Natural killer cell (primary cell): Measurements from ENCODE around the gene TSGA10IP. TPM values are rescaled to one million over a fixed set of nuclear protein-coding genes. Genes with fewer than 3 reads are reported as not detected.

Experiments used
- ATAC-seq, 3 donors: fragments of 150-1000 bp in 2 of 3; fragments of 200-7000 bp in 1 of 3; cut with Tn5 transposase; 1 replicate in 1 of 3; 2 replicates in 2 of 3; pipeline ENCODE4 v1.10.0; 2021; ENCODE audit warnings: mild to moderate bottlenecking in 2 of 3, moderate library complexity in 2 of 3
- DNase-seq, 2 donors: peaks; one replicate each; pipeline versions ENCODE4 v3.0.0 to v3.0.0-alpha.2; 2013 to 2021; ENCODE audit warnings: mixed read lengths in 1 of 2
- H3K27ac ChIP-seq: one replicate; pipeline ENCODE4 v1.5.1; 2013; ENCODE audit warnings: mild to moderate bottlenecking, low read length
- H3K27me3 ChIP-seq: one replicate; pipeline ENCODE4 v1.6.1; 2013; ENCODE audit warnings: low read length; ENCODE audit not compliant: control insufficient read depth, insufficient read depth
- H3K36me3 ChIP-seq: one replicate; pipeline ENCODE4 v1.6.1; 2013; ENCODE audit warnings: low read length; ENCODE audit not compliant: control insufficient read depth, insufficient read depth
- H3K4me1 ChIP-seq: one replicate; pipeline ENCODE4 v1.6.1; 2013; ENCODE audit warnings: low read length; ENCODE audit not compliant: control insufficient read depth, insufficient read depth
- H3K4me3 ChIP-seq: one replicate; pipeline ENCODE4 v1.5.1; 2013; ENCODE audit warnings: low read length
- H3K9me3 ChIP-seq: one replicate; pipeline ENCODE4 v1.6.1; 2013; ENCODE audit warnings: low read length; ENCODE audit not compliant: control insufficient read depth, insufficient read depth
- H3K27ac Mint-ChIP-seq, 2 donors: one replicate each; pipeline ENCODE4 v1.8.0; 2022; ENCODE audit warnings: mild to moderate bottlenecking in 2 of 2, mixed read lengths in 2 of 2, moderate library complexity in 1 of 2
- H3K27me3 Mint-ChIP-seq, 2 donors: one replicate each; pipeline ENCODE4 v1.8.0; 2022; ENCODE audit warnings: low read depth in 2 of 2, mixed read lengths in 2 of 2
- H3K36me3 Mint-ChIP-seq: one replicate; pipeline ENCODE4 v1.8.0; 2022; ENCODE audit warnings: mixed read lengths
- H3K4me1 Mint-ChIP-seq, 2 donors: one replicate each; pipeline ENCODE4 v1.8.0; 2022; ENCODE audit warnings: mixed read lengths in 2 of 2
- H3K4me3 Mint-ChIP-seq: one replicate; pipeline ENCODE4 v1.8.0; 2022; ENCODE audit warnings: mild to moderate bottlenecking, moderate library complexity, mixed read lengths
- H3K9me3 Mint-ChIP-seq, 2 donors: one replicate each; pipeline ENCODE4 v1.8.0; 2022; ENCODE audit warnings: mixed read lengths in 2 of 2
- CTCF ChIP-seq: fragments of 200-600 bp; IDR thresholded peaks from one replicate; pipeline ENCODE4 v1.8.0; 2022; ENCODE audit warnings: antibody characterized with exemption
- WGBS: methylation state at CpG from one replicate; pipeline ENCODE4 v1.1.7; 2013; ENCODE audit warnings: missing lambda C conversion rate; ENCODE audit not compliant: insufficient coverage; 5-methylcytosine and 5-hydroxymethylcytosine counted together
- intact Hi-C: fragments of 100-400 bp; cut with micrococcal nuclease; formaldehyde crosslinking; loops from one replicate; pipeline ENCODE4 v1.14.2; 2022
- total RNA-seq, 4 donors: library from RNA; stranded (reverse); fragments of 120-200 nt in 1 of 4; gene quantifications; one replicate each; pipeline versions ENCODE4 v1.2.3 to v1.2.4, GENCODE V29; 2013 to 2022

TSGA10IP gene
- total RNA-seq, 3 donors from 2014 or later (not counting 1 experiment from before 2014, with no cell fraction given) = not detected

GRCh38 chr11:65958774-65959420, 13.6 kb downstream of the TSGA10IP start:
- DNase-seq (no peak), ATAC-seq (no peak)
- intact Hi-C loops = no loop called here
- peaks cover 24 to 28% of the 10 kb centered on the region in 2 donors for H3K4me1 Mint-ChIP-seq
- H3K9me3 Mint-ChIP-seq = no peaks in the 10 kb centered on the region
- no peak for TF ChIP-seq CTCF
- Histone ChIP-seq H3K27ac (no peak overlapping the region), H3K4me1 (peaks cover 42% of the 10 kb centered on the region), H3K9me3 (no peaks in the 10 kb centered on the region), H3K36me3 (peaks cover 3% of the 10 kb centered on the region), H3K27me3 (no peaks in the 10 kb centered on the region), H3K4me3 (no peak overlapping the region)
- 93% methylated on average over 17 of the region's 17 CpGs for WGBS
- peak overlapping the region; percentile 4 for H3K4me3 Mint-ChIP-seq
- H3K36me3 Mint-ChIP-seq = no peaks in the 10 kb centered on the region
- no peaks in the 10 kb centered on the region for H3K27me3 Mint-ChIP-seq
- no peak overlapping the region for H3K27ac Mint-ChIP-seq

GRCh38 chr11:65960824-65961266, 15.6 kb downstream of the TSGA10IP start:
- Histone ChIP-seq H3K4me3 (peak overlapping the region; percentile 75), H3K4me1 (peaks cover 43% of the 10 kb centered on the region)
- no peak for TF ChIP-seq CTCF

GRCh38 chr11:65961267-65962140, 16.2 kb downstream of the TSGA10IP start, which contains the start of gene SART1:
Gene SART1, plus strand, starts transcription at chr11:65961734. Its CDS starts 47 bp downstream, at chr11:65961781.
- H3K9me3 ChIP-seq = no peaks in the 10 kb centered on the region
- Mint-ChIP-seq H3K36me3 (no peaks in the 10 kb centered on the region), H3K27ac (peak within 1 kb of the TSS; percentile 96 to 98), H3K27me3 (no peaks in the 10 kb centered on the region), H3K9me3 (no peaks in the 10 kb centered on the region), H3K4me3 (peak within 1 kb of the TSS; percentile 99), H3K4me1 (peaks cover 24 to 40% of the 10 kb centered on the region in 2 donors)
- peak within 1 kb of the TSS; percentile 75 for H3K4me3 ChIP-seq
- H3K36me3 ChIP-seq = peaks cover 28% of the 10 kb centered on the region
- no peak for TF ChIP-seq CTCF
- peaks cover 40% of the 10 kb centered on the region for H3K4me1 ChIP-seq
- DNase-seq = peak; percentile 90 to 99
- peak; percentile 93 to 97 (median 95) for ATAC-seq
- WGBS = under 1% methylated on average over 97 of the region's 97 CpGs
- H3K27me3 ChIP-seq = no peaks in the 10 kb centered on the region
- peak within 1 kb of the TSS; percentile 93 for H3K27ac ChIP-seq
- intact Hi-C loops = loop anchor here (1.0 to 5.0 kb wide), 5 partner anchors 28 to 101 kb away; partner anchors contain the start of genes BANF1, C11orf68, CCDC85B and DRAP1

More at GRCh38 chr11:65960824-65961266, 15.6 kb downstream of the TSGA10IP start:
- Mint-ChIP-seq H3K9me3 (no peaks in the 10 kb centered on the region), H3K27me3 (no peaks in the 10 kb centered on the region), H3K4me1 (peaks cover 24 to 37% of the 10 kb centered on the region in 2 donors), H3K36me3 (no peaks in the 10 kb centered on the region), H3K4me3 (peak overlapping the region; percentile 99), H3K27ac (peak overlapping the region; percentile 96 to 98)
- ATAC-seq (peak in 1 of 3 donors; percentile 1), DNase-seq (no peak)
- Histone ChIP-seq H3K9me3 (no peaks in the 10 kb centered on the region), H3K27ac (peak overlapping the region; percentile 93), H3K36me3 (peaks cover 22% of the 10 kb centered on the region), H3K27me3 (no peaks in the 10 kb centered on the region)
- intact Hi-C loops = loop anchor here (1.0 to 5.0 kb wide), 5 partner anchors 28 to 101 kb away; partner anchors contain the start of genes BANF1, C11orf68, CCDC85B and DRAP1
- 48% methylated on average over 14 of the region's 16 CpGs for WGBS
